Measurements from ENCODE around the gene NUP50.

DNA sequence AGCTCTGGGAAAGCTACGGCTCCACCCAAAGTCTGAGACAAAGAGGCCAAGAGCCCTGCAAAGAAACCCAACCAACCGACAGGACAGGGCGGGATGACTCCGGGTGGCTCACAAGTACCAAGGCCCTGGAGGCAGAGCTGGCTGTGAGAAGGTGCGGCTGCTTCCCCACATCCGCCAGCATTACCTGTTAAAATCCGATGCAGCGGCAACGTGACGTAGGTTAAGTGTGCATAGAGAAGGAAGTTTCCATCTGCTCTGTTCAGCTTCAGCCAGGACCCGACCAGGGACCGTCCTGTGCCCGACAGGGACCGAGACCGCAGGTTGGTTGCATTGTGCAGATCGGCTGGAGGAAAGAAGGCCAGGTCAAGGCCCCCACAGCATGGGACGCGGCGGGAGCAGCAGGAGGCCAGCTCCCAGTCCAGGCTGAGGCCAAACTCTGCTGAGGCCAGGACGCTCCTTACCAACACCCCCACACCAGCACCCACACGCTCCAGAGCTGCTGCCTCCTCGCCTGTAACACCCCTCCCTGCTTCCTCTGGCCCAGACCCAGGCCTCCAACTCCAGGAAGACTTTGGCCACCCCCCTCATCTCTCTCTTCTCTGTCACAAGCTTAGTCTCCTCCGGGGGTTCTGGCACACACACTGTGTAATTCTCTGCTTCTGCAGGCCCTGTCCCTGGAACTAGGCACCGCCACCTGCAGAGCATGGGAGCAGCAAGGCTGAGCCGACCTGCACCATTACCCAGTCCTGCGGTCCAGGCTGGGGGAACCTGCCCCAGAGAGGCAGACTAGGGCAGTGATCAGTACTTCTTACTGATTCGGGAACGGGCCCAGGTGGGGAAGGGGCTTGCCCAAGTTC is 34.1 kb downstream of the NUP50 start:
- TF ChIP-seq, protein P1, sequence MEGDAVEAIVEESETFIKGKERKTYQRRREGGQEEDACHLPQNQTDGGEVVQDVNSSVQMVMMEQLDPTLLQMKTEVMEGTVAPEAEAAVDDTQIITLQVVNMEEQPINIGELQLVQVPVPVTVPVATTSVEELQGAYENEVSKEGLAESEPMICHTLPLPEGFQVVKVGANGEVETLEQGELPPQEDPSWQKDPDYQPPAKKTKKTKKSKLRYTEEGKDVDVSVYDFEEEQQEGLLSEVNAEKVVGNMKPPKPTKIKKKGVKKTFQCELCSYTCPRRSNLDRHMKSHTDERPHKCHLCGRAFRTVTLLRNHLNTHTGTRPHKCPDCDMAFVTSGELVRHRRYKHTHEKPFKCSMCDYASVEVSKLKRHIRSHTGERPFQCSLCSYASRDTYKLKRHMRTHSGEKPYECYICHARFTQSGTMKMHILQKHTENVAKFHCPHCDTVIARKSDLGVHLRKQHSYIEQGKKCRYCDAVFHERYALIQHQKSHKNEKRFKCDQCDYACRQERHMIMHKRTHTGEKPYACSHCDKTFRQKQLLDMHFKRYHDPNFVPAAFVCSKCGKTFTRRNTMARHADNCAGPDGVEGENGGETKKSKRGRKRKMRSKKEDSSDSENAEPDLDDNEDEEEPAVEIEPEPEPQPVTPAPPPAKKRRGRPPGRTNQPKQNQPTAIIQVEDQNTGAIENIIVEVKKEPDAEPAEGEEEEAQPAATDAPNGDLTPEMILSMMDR (conservative IDR thresholded peaks at IDR 0.05) = no peak
- TF ChIP-seq ZFX (IDR thresholded peaks at IDR 0.05) = no peak
